ENCODE results near the gene BUB1. TPM values are rescaled to one million over a fixed set of nuclear protein-coding genes. Genes with fewer than 3 reads are reported as not detected.

Gene BUB1
- 1.6 and 2.1 TPM in 2 replicates for total RNA-seq

DNA sequence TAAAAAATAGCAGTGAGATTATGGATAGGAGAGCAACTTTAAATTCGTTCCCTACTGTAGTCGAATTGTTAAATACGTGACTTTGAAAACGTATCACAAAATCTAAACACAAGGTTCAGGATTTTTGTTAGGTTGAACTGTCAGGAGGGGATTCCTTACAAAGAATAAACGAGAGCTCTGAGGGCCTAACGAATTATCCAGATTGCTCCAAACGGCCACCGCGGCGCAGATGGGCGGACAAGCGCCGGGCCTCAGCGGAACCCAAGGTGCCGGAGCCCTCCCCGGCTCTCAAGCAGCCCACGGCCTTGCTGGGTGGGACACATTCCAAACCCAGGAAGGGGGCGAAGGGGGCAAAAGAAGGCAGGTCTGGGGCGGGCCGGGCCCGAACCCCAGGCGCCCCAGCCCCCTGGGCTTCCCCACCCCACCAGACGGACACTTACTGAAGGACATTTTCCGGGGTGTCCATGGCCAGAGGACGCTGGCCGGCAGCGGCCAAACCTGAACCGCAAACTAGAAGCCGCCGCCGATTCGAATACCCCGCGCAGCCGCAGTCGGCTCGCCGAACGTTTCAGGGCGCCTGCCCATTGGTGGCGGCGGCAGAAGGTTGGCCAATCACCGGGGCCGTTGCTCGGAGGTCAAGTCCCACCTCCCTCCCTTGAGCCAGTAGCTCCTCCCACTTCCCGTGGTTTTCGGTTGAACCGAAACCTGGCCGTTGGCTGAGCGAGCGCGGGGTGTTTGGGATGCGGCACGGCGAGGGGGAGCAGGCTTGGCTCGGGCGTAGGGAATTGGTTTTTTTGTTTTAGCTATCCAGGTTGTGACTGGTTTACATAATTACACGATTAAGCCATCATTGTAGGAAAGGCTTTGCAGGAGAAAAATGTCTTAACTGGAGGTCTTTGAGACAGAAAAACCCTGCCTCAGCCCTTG lies at the start of gene BUB1:
TSS of gene BUB1 (minus strand) at position 534 of the 927 bp plus-strand sequence. CDS start at position 466, 68 bp downstream.

Other genes with a start within 250 kb of the BUB1 start
- gene LIMS4, start 205.2 kb downstream of the BUB1 start, total RNA-seq, result 0.17 and 11.2 TPM in 2 replicates
- 3.5 and 16.8 TPM in 2 replicates for gene RGPD6, start 100.8 kb downstream of the BUB1 start, total RNA-seq
- not detected in 2 replicates for gene ACOXL, start 54.5 kb upstream of the BUB1 start, total RNA-seq